ENCODE data around the gene CADM2.

DNA sequence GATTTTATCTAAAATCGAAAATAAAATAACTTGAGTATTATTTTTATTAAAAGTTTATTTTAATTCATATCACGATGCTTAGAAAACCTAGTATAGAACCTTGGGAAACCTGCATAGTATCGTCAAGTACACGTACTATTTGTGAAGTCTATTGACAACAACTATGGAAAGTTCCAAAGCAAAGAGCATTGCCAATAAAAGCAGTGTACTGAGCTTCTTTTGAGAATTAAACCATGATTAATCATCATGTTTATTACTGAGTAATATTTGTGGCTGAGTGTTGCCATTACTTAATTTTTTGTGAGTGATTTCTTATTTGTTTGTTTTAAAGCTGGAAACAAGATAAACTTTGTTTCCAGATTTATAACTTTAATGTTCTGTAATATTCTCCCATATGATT, 674.1 kb downstream of the CADM2 start:
- TF ChIP-seq, protein P1, sequence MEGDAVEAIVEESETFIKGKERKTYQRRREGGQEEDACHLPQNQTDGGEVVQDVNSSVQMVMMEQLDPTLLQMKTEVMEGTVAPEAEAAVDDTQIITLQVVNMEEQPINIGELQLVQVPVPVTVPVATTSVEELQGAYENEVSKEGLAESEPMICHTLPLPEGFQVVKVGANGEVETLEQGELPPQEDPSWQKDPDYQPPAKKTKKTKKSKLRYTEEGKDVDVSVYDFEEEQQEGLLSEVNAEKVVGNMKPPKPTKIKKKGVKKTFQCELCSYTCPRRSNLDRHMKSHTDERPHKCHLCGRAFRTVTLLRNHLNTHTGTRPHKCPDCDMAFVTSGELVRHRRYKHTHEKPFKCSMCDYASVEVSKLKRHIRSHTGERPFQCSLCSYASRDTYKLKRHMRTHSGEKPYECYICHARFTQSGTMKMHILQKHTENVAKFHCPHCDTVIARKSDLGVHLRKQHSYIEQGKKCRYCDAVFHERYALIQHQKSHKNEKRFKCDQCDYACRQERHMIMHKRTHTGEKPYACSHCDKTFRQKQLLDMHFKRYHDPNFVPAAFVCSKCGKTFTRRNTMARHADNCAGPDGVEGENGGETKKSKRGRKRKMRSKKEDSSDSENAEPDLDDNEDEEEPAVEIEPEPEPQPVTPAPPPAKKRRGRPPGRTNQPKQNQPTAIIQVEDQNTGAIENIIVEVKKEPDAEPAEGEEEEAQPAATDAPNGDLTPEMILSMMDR (IDR thresholded peaks at IDR 0.05; ENCODE audit: extremely low read depth in 1 of 2, insufficient read depth in 1 of 2, low read depth in 1 of 2, low read length in 2 of 2) = no peak
- no peak for TF ChIP-seq JUN (IDR thresholded peaks at IDR 0.05; ENCODE audit: borderline replicate concordance, insufficient read depth, insufficient read length, low read depth)
- TF ChIP-seq, protein P2, sequence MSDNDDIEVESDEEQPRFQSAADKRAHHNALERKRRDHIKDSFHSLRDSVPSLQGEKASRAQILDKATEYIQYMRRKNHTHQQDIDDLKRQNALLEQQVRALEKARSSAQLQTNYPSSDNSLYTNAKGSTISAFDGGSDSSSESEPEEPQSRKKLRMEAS (IDR thresholded peaks at IDR 0.05; ENCODE audit: insufficient read depth, insufficient read length) = no peak
- no peak for TF ChIP-seq GATA2 (IDR thresholded peaks at IDR 0.05; ENCODE audit: insufficient read depth, insufficient read length, low read depth, low read length)
- no peak for TF ChIP-seq EZH2 (IDR thresholded peaks at IDR 0.05; ENCODE audit: borderline replicate concordance, low read depth, low read length, severe bottlenecking)
- no peak for TF ChIP-seq POLR2A (IDR thresholded peaks at IDR 0.05; ENCODE audit: low read depth, low read length)
- TF ChIP-seq POLR2AphosphoS5 (IDR thresholded peaks at IDR 0.05; ENCODE audit: insufficient read depth, low read depth, low read length) = no peak
